DMS153 treated with DMSO at 0.1 percent for 48 hours (cell line): ENCODE results near the gene MTCL1.

Experiments used
- DNase-seq: peaks from one replicate; lab custom pipeline; 2025; ENCODE audit not compliant: unreplicated experiment; lab: John Stamatoyannopoulos, UW

The MTCL1 gene

GRCh38 chr18:8709248-8710059, 4.1 kb downstream of the MTCL1 start:
- no peak for DNase-seq

- DNase-seq, result no peak
Observed at GRCh38 chr18:8711736-8712135, 6.4 kb downstream of the MTCL1 start.

GRCh38 chr18:8713691-8714090, 8.3 kb downstream of the MTCL1 start:
- no peak for DNase-seq

GRCh38 chr18:8715599-8715998, 10.2 kb downstream of the MTCL1 start:
- no peak for DNase-seq

GRCh38 chr18:8717011-8717770, 11.8 kb downstream of the MTCL1 start:
- no peak for DNase-seq

GRCh38 chr18:8718401-8718913, 13.1 kb downstream of the MTCL1 start:
- DNase-seq, result no peak

GRCh38 chr18:8719192-8719591, 13.8 kb downstream of the MTCL1 start:
- no peak for DNase-seq

- no peak for DNase-seq
Observed at GRCh38 chr18:8720141-8720540, 14.8 kb downstream of the MTCL1 start.

- DNase-seq, result no peak
Observed at GRCh38 chr18:8721094-8721669, 15.8 kb downstream of the MTCL1 start.

GRCh38 chr18:8721716-8722115, 16.4 kb downstream of the MTCL1 start:
- DNase-seq, result no peak

GRCh38 chr18:8722946-8723820, 17.8 kb downstream of the MTCL1 start:
- DNase-seq, result no peak

- no peak for DNase-seq
Observed at GRCh38 chr18:8724452-8724851, 19.1 kb downstream of the MTCL1 start.

GRCh38 chr18:8726281-8726680, 20.9 kb downstream of the MTCL1 start:
- DNase-seq, result no peak

GRCh38 chr18:8726963-8727705, 21.8 kb downstream of the MTCL1 start:
- DNase-seq, result no peak

GRCh38 chr18:8730080-8730827, 24.9 kb downstream of the MTCL1 start:
- no peak for DNase-seq

- no peak for DNase-seq
Observed at GRCh38 chr18:8732442-8733360, 27.3 kb downstream of the MTCL1 start.

- DNase-seq, result no peak
Observed at GRCh38 chr18:8734496-8734895, 29.1 kb downstream of the MTCL1 start.

GRCh38 chr18:8735274-8735673, 29.9 kb downstream of the MTCL1 start:
- DNase-seq, result no peak
